K562 (cell line): Measurements from ENCODE around the gene FAM83D. TPM values are rescaled to one million over a fixed set of nuclear protein-coding genes. Genes with fewer than 3 reads are reported as not detected.

Experiments used
- ATAC-seq: fragments of 200-7000 bp; cut with Tn5 transposase; 3 replicates; pipeline ENCODE4 v1.9.1; 2020; ENCODE audit warnings: moderate library complexity
- Bru-seq: library from RNA; stranded (reverse); fragments of 400-500 nt; gene quantifications from one replicate; lab custom pipeline; 2021; lab: Mats Ljungman, UMichigan
- BruChase-seq, 2 experiments: library from RNA; stranded (reverse); fragments of 400-500 nt; gene quantifications; one replicate each; lab custom pipeline; 2021; lab: Mats Ljungman, UMichigan
- BruUV-seq: library from RNA; stranded (reverse); fragments of 400-500 nt; replicated peaks from 2 replicates; lab custom pipeline; 2021; lab: Mats Ljungman, UMichigan
- CTCF ChIA-PET: fragments of 300-600 bp; formaldehyde crosslinking; extraction: SDS; loops from one replicate; lab custom pipeline; 2021; ENCODE audit warnings: low intra/inter-chr PET ratio; lab: Yijun Ruan, JAX
- POLR2A ChIA-PET: fragments of 300-600, 350-650 bp; sonication (Branson Sonifier 250); formaldehyde crosslinking; extraction: SDS; loops from one replicate; lab custom pipeline; 2021; ENCODE audit warnings: antibody characterized with exemption, inconsistent platforms; lab: Yijun Ruan, JAX
- DNase-seq, 4 experiments: peaks; one replicate each; pipeline versions ENCODE4 v3.0.0 to v3.0.0-alpha.2; 2011 to 2018; ENCODE audit warnings: low spot score in 3 of 4, mixed read lengths in 3 of 4; ENCODE audit errors: extremely low read depth in 1 of 4
- FAIRE-seq: peaks from 2 replicates; lab custom pipeline; 2011; peaks lifted over from hg19 to GRCh38; lab: Jason Lieb, UNC
- H2AFZ ChIP-seq: 2 replicates; pipeline ENCODE4 v1.6.0; 2011; ENCODE audit warnings: low read depth, low read length, control low read depth, inconsistent platforms
- H3K27ac ChIP-seq: fragments of 200-600 bp; 3 replicates; pipeline ENCODE4 v1.8.0; 2011; ENCODE audit warnings: low read depth, mild to moderate bottlenecking, control low read depth, inconsistent platforms, low read length, moderate library complexity, mixed read lengths; ENCODE audit errors: extremely low read depth
- H3K27me3 ChIP-seq, 2 experiments: fragments of 300-600 bp in 1 of 2; 2 replicates in 1 of 2; 3 replicates in 1 of 2; pipeline versions ENCODE4 v1.6.0 to v1.8.0; 2011; ENCODE audit warnings: inconsistent platforms in 2 of 2, low read length in 2 of 2, mild to moderate bottlenecking in 1 of 2, mixed read lengths in 1 of 2, moderate library complexity in 1 of 2; ENCODE audit not compliant: control insufficient read depth in 2 of 2, insufficient read depth in 2 of 2
- H3K36me3 ChIP-seq: fragments of 300-600 bp; 3 replicates; pipeline ENCODE4 v1.8.0; 2011; ENCODE audit warnings: mild to moderate bottlenecking, low read length, inconsistent platforms; ENCODE audit not compliant: control insufficient read depth, insufficient read depth
- H3K4me1 ChIP-seq, 2 experiments: fragments of 200-600 bp in 1 of 2; replicated peaks in 1 of 2; 2 replicates in 1 of 2; 3 replicates in 1 of 2; pipeline versions ENCODE4 v1.5.1 to v1.8.0; 2011; ENCODE audit warnings: inconsistent platforms in 2 of 2, low read length in 2 of 2, mild to moderate bottlenecking in 1 of 2, mixed read lengths in 1 of 2, moderate library complexity in 1 of 2; ENCODE audit not compliant: control insufficient read depth in 2 of 2, insufficient read depth in 2 of 2
- H3K4me2 ChIP-seq: 2 replicates; pipeline ENCODE4 v1.6.1; 2011; ENCODE audit warnings: low read length, control low read depth, inconsistent platforms, mixed read lengths; ENCODE audit not compliant: insufficient read depth
- H3K4me3 ChIP-seq: fragments of 200-600 bp; sonication (generic), shearing (Covaris generic); 2 replicates; pipeline ENCODE4 v1.5.1; 2016; ENCODE audit warnings: control low read depth, inconsistent platforms
- H3K79me2 ChIP-seq: fragments of 200-600 bp; 3 replicates; pipeline ENCODE4 v1.8.0; 2011; ENCODE audit warnings: low read length, inconsistent platforms; ENCODE audit not compliant: control insufficient read depth, insufficient read depth
- H3K9ac ChIP-seq, 2 experiments: 2 replicates each; pipeline versions ENCODE4 v1.6.0 to v1.6.1; 2011; ENCODE audit warnings: low read depth in 2 of 2, low read length in 2 of 2, control low read depth in 1 of 2, inconsistent platforms in 1 of 2, mild to moderate bottlenecking in 1 of 2, mixed read lengths in 1 of 2; ENCODE audit not compliant: insufficient read depth in 1 of 2
- H3K9me1 ChIP-seq: one replicate; pipeline ENCODE4 v1.6.0; 2011; ENCODE audit warnings: inconsistent platforms, mild to moderate bottlenecking, low read length, moderate library complexity; ENCODE audit not compliant: control insufficient read depth, insufficient read depth
- H3K9me3 ChIP-seq: replicated peaks from 2 replicates; pipeline ENCODE4 v1.5.1; 2011; ENCODE audit warnings: low read depth, low read length, inconsistent platforms; ENCODE audit not compliant: control insufficient read depth, insufficient read depth
- H4K20me1 ChIP-seq: replicated peaks from 2 replicates; pipeline ENCODE4 v1.6.1; 2011; ENCODE audit warnings: low read length, inconsistent platforms, mixed read lengths; ENCODE audit not compliant: control insufficient read depth, insufficient read depth
- E2F6 ChIP-seq, 2 experiments: IDR thresholded peaks; 2 replicates each; pipeline ENCODE4 v1.6.1; 2011; ENCODE audit warnings: borderline replicate concordance in 1 of 2, control low read depth in 1 of 2, low read depth in 1 of 2, low read length in 1 of 2, mild to moderate bottlenecking in 1 of 2, mixed read lengths in 1 of 2, moderate library complexity in 1 of 2; ENCODE audit not compliant: insufficient read depth in 1 of 2, insufficient read length in 1 of 2, poor library complexity in 1 of 2, severe bottlenecking in 1 of 2; ENCODE audit errors: extremely low read depth in 1 of 2
- NFYB ChIP-seq: IDR thresholded peaks from 2 replicates; pipeline ENCODE4 v1.6.1; 2011; ENCODE audit warnings: mild to moderate bottlenecking, moderate library complexity; ENCODE audit not compliant: insufficient read length; ENCODE audit errors: extremely low read depth
- POLR2B ChIP-seq: fragments of 450-650 bp; IDR thresholded peaks from 2 replicates; pipeline ENCODE4 v1.6.1; 2018; ENCODE audit warnings: low read depth; ENCODE audit not compliant: partially characterized antibody
- RAD21 ChIP-seq, 2 experiments: fragments of 250-450 bp in 1 of 2; fragments of 450-650 bp in 1 of 2; sonication (Bioruptor Pico) in 1 of 2; formaldehyde crosslinking in 1 of 2; IDR thresholded peaks in 1 of 2; conservative IDR thresholded peaks in 1 of 2; 2 replicates each; pipeline versions ENCODE4 v1.4.0 to v1.8.0; 2020 to 2022; ENCODE audit warnings: mild to moderate bottlenecking in 2 of 2, moderate library complexity in 1 of 2
- SMAD1 ChIP-seq: fragments of 150-350 bp; IDR thresholded peaks from 2 replicates; pipeline ENCODE4 v1.6.1; 2014; ENCODE audit warnings: low read length, low read depth; ENCODE audit not compliant: partially characterized antibody
- TAF9B ChIP-seq: fragments of 450-650 bp; IDR thresholded peaks from 2 replicates; pipeline ENCODE4 v1.6.1; 2018; ENCODE audit warnings: mild to moderate bottlenecking; ENCODE audit not compliant: partially characterized antibody
- ZNF124 ChIP-seq: sonication (generic); formaldehyde crosslinking; IDR thresholded peaks from 2 replicates; pipeline ENCODE4 v1.8.1; 2022; ENCODE audit warnings: missing genetic modification reagents
- ZNF282 ChIP-seq: sonication (generic); formaldehyde crosslinking; IDR thresholded peaks from 2 replicates; pipeline ENCODE4 v1.8.1; 2023; ENCODE audit warnings: missing genetic modification reagents
- ZNF431 ChIP-seq: sonication (generic); formaldehyde crosslinking; IDR thresholded peaks from 2 replicates; pipeline ENCODE4 v1.8.0; 2022; ENCODE audit warnings: mild to moderate bottlenecking, missing genetic modification reagents
- ZNF75A ChIP-seq: fragments of 450-650 bp; formaldehyde crosslinking; IDR thresholded peaks from 2 replicates; pipeline ENCODE4 v1.4.0; 2020; ENCODE audit warnings: mild to moderate bottlenecking
- WGBS: fragments of 100-300 bp; shearing (Covaris generic); methylation state at CpG from one replicate; pipeline ENCODE4 v1.1.6; 2016; ENCODE audit warnings: low coverage, mixed read lengths; ENCODE audit not compliant: insufficient coverage; ENCODE audit errors: missing lambda C conversion rate; 5-methylcytosine and 5-hydroxymethylcytosine counted together
- in situ Hi-C: fragments of 300-500 bp; cut with MboI; formaldehyde crosslinking; loops from 4 replicates; pipeline ENCODE4 v1.15.0; 2018; ENCODE audit warnings: inconsistent platforms, mixed read lengths
- intact Hi-C: fragments of 100-400 bp; cut with micrococcal nuclease; formaldehyde crosslinking; loops from 2 replicates; pipeline ENCODE4 v1.14.2; 2022
- long read RNA-seq, 3 experiments: library from polyadenylated mRNA in 2 of 3; library from RNA in 1 of 3; unstranded in 2 of 3; stranded (forward) in 1 of 3; transcript quantifications; one replicate each; pipeline ENCODE4 v2.0.0, GENCODE V29; 2019 to 2022
- polyA minus RNA-seq, 3 experiments: library from RNA; depleted of rRNA, polyadenylated mRNA; stranded (reverse); fragments of >200 nt; gene quantifications; 2 replicates each; pipeline ENCODE4 v1.2.3, GENCODE V29; 2011
- polyA plus RNA-seq, 8 experiments: library from polyadenylated mRNA; depleted of rRNA in 4 of 8; stranded (reverse) in 5 of 8; unstranded in 3 of 8; fragments of >200 nt; fragmentation: Nextera tagmentation in 2 of 8; fragmentation: Illumina TruSeq in 1 of 8; extraction: Ambion mirVana in 2 of 8; extraction: Trizol in 1 of 8; gene quantifications; 2 replicates each; pipeline versions ENCODE4 v1.2.1 to v1.2.3, GENCODE V29; 2011 to 2014; ENCODE audit warnings: inconsistent platforms in 1 of 8, missing spikeins in 1 of 8
- total RNA-seq, 7 experiments: library from RNA; depleted of rRNA in 6 of 7; stranded (reverse); fragments of >200 nt in 6 of 7; fragmentation: Illumina TruSeq in 2 of 7; extraction: Trizol in 2 of 7; gene quantifications; 2 replicates each; pipeline versions ENCODE4 v1.2.1 to v1.2.3, GENCODE V29; 2011 to 2021; ENCODE audit warnings: low replicate concordance in 1 of 7

Gene FAM83D, protein sequence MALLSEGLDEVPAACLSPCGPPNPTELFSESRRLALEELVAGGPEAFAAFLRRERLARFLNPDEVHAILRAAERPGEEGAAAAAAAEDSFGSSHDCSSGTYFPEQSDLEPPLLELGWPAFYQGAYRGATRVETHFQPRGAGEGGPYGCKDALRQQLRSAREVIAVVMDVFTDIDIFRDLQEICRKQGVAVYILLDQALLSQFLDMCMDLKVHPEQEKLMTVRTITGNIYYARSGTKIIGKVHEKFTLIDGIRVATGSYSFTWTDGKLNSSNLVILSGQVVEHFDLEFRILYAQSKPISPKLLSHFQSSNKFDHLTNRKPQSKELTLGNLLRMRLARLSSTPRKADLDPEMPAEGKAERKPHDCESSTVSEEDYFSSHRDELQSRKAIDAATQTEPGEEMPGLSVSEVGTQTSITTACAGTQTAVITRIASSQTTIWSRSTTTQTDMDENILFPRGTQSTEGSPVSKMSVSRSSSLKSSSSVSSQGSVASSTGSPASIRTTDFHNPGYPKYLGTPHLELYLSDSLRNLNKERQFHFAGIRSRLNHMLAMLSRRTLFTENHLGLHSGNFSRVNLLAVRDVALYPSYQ
- 59.8 and 69.3 TPM in 2 replicates for total RNA-seq (2011; cell fraction: chromatin; rRNA removed; ENCODE audit: low replicate concordance)
- 58.9 and 62.4 TPM in 2 replicates for total RNA-seq (2011; cell fraction: nucleolus; rRNA removed)
- 44.0 and 52.1 TPM in 2 replicates for total RNA-seq (2011; cell fraction: nucleoplasm; rRNA removed)
- total RNA-seq (2014; rRNA removed) (43.5 and 64.6 TPM in 2 replicates), total RNA-seq (2014; rRNA removed; fragmentation: Illumina TruSeq; extraction: Trizol) (46.0 and 47.2 TPM in 2 replicates), total RNA-seq (2015; rRNA removed; fragmentation: Illumina TruSeq; extraction: Trizol) (38.6 TPM in 2 replicates), total RNA-seq (2021) (51.9 and 55.6 TPM in 2 replicates), polyA plus RNA-seq (2011; rRNA removed) (66.1 and 79.6 TPM in 2 replicates), polyA plus RNA-seq (2014; fragmentation: Illumina TruSeq; extraction: Trizol) (57.5 and 64.1 TPM in 2 replicates), polyA plus RNA-seq (2014; fragmentation: Nextera tagmentation; extraction: Ambion mirVana) (1 to 10 TPM; 8.2 to 9.9 TPM), polyA plus RNA-seq (2014; rRNA removed) (35.6 and 56.1 TPM in 2 replicates), polyA minus RNA-seq (2011; rRNA and poly(A)+ RNA removed) (67.6 and 82.6 TPM in 2 replicates), Bru-seq, nascent RNA (percentile 97 among the genes with signal in this experiment), BruChase-seq, experiment 1, labeled RNA remaining after a 2-hour chase (percentile 91 among the genes with signal in this experiment), BruChase-seq, experiment 2, labeled RNA remaining after a 6-hour chase (percentile 88 among the genes with signal in this experiment)
- polyA plus RNA-seq (2011; cell fraction: cytosol; rRNA removed): 57.6 and 77.4 TPM in 2 replicates
- 90.7 and 94.9 TPM in 2 replicates for polyA plus RNA-seq (2011; cell fraction: nucleus; rRNA removed)
- 17.9 and 30.5 TPM in 2 replicates for polyA plus RNA-seq (2012)
- 36.9 and 40.1 TPM in 2 replicates for polyA minus RNA-seq (2011; cell fraction: cytosol; rRNA and poly(A)+ RNA removed)
- 46.3 and 57.0 TPM in 2 replicates for polyA minus RNA-seq (2011; cell fraction: nucleus; rRNA and poly(A)+ RNA removed)
- long read RNA-seq, experiment 1, transcript FAM83D-201 (4 exons, 2,475 nt): major isoform, 175 of 204 reads
- long read RNA-seq, experiment 1, partial matches to known transcripts: 15 of 204 reads
- long read RNA-seq, experiment 1, other reads (novel, unspliced or antisense): 14 of 204 reads
- long read RNA-seq, experiment 2, transcript FAM83D-201 (4 exons, 2,475 nt): major isoform, 23 of 33 reads
- long read RNA-seq, experiment 2, partial matches to known transcripts: 1 of 33 reads
- long read RNA-seq, experiment 2, other reads (novel, unspliced or antisense): 9 of 33 reads
- long read RNA-seq, experiment 3, transcript FAM83D-201 (4 exons, 2,475 nt): major isoform, 21 of 29 reads
- long read RNA-seq, experiment 3, partial matches to known transcripts: 0 of 29 reads
- long read RNA-seq, experiment 3, other reads (novel, unspliced or antisense): 8 of 29 reads

- under 1% methylated on average over 70 of the region's 95 CpGs for WGBS
- H3K79me2 ChIP-seq: peaks cover 52% of the 10 kb centered on the region
- POLR2A ChIA-PET: interaction anchor here (0.5 to 4.9 kb wide), 27 partner anchors 9 to 264 kb away, joined by 3 to 46 read pairs (median 4); partner anchors contain the start of gene DHX35
- peak within 1 kb of the TSS; percentile 98 for H3K4me3 ChIP-seq
- peak within 1 kb of the TSS; percentile 100 for H3K4me2 ChIP-seq
- intact Hi-C loops: loop anchor here (1.0 kb wide), 3 partner anchors 36 to 122 kb away; partner anchors contain the start of gene DHX35
- H3K27ac ChIP-seq: peak within 1 kb of the TSS; percentile 94
- peak within 1 kb of the TSS; percentile 93 for H2AFZ ChIP-seq
- DNase-seq (peak; percentile 98 to 100 (median 99)), FAIRE-seq (peak; percentile 97), ATAC-seq (peak; percentile 96)
- H3K27me3 ChIP-seq: 0 out of 5 replicates have a peak, but pooled peaks cover 0 to under 1% of the 10 kb centered on the region in 2 experiments
- H4K20me1 ChIP-seq: peaks cover 26% of the 10 kb centered on the region
- CTCF ChIA-PET: interaction anchor here (1.3 to 3.0 kb wide), 2 partner anchors 36 to 123 kb away, joined by 10 to 25 read pairs; partner anchors contain the start of gene DHX35
- no TSS peak for BruUV-seq
- peaks cover 40% of the 10 kb centered on the region for H3K36me3 ChIP-seq
- in situ Hi-C loops: no loop called here
- H3K9me3 ChIP-seq: no peaks in the 10 kb centered on the region
- peaks cover 1% of the 10 kb centered on the region for H3K9me1 ChIP-seq
- H3K4me1 ChIP-seq: peaks cover 17 to 18% of the 10 kb centered on the region in 2 experiments; a peak in 4 of 5 replicates
- H3K9ac ChIP-seq: peak within 1 kb of the TSS; percentile 91 to 99
- TF ChIP-seq ZNF75A (CRISPR knock-in tag): no peak
- TF ChIP-seq E2F6 (IDR thresholded peaks at IDR 0.05; ENCODE audit: borderline replicate concordance in 1 of 2, extremely low read depth in 1 of 2, insufficient read depth in 1 of 2, insufficient read length in 1 of 2, low read depth in 1 of 2, low read length in 1 of 2, poor library complexity in 1 of 2, severe bottlenecking in 1 of 2): peak; percentile 43 to 57
- TF ChIP-seq SMAD1: peak; percentile 70
- peak in 1 of 2 experiments; percentile 96; a peak in 3 of 4 replicates for TF ChIP-seq RAD21 (CRISPR knock-in tag; conservative IDR thresholded peaks at IDR 0.05 in 1 of 2, IDR thresholded peaks at IDR 0.05 in 1 of 2)
- peak; percentile 98 for TF ChIP-seq NFYB
- peak; percentile 70 for TF ChIP-seq ZNF431 (CRISPR knock-in tag)
- TF ChIP-seq ZNF282: 0 out of 2 replicates have a peak, but pooled peaks have one; percentile 58
- peak; percentile 61 for TF ChIP-seq TAF9B
- TF ChIP-seq ZNF124: 0 out of 2 replicates have a peak, but pooled peaks have one; percentile 34
- peak; percentile 93 for TF ChIP-seq POLR2B
These were observed at the start of gene FAM83D for GRCh38 chr20:38926142-38926933. FAM83D (plus strand) TSS chr20:38926417; CDS start chr20:38926443, 26 bp downstream.
